A673 (cell line): Measurements from ENCODE around the gene WDR59.

Source experiments
- EZH2 ChIP-seq: fragments of 200-600 bp; sonication (generic); IDR thresholded peaks from 2 replicates; pipeline ENCODE4 v1.6.1; 2017; ENCODE audit warnings: borderline replicate concordance, low read depth, mild to moderate bottlenecking, mixed read lengths, antibody characterized with exemption, low read length; ENCODE audit not compliant: poor library complexity, severe bottlenecking
- TF ChIP-seq, protein P1 (sequence below): fragments of 300-800, 200-600 bp; sonication (generic); conservative IDR thresholded peaks from 2 replicates; pipeline ENCODE4 v1.5.1; 2017; ENCODE audit warnings: low read depth, mild to moderate bottlenecking, antibody characterized with exemption, low read length, moderate library complexity, mixed read lengths

- TF ChIP-seq, protein P1, sequence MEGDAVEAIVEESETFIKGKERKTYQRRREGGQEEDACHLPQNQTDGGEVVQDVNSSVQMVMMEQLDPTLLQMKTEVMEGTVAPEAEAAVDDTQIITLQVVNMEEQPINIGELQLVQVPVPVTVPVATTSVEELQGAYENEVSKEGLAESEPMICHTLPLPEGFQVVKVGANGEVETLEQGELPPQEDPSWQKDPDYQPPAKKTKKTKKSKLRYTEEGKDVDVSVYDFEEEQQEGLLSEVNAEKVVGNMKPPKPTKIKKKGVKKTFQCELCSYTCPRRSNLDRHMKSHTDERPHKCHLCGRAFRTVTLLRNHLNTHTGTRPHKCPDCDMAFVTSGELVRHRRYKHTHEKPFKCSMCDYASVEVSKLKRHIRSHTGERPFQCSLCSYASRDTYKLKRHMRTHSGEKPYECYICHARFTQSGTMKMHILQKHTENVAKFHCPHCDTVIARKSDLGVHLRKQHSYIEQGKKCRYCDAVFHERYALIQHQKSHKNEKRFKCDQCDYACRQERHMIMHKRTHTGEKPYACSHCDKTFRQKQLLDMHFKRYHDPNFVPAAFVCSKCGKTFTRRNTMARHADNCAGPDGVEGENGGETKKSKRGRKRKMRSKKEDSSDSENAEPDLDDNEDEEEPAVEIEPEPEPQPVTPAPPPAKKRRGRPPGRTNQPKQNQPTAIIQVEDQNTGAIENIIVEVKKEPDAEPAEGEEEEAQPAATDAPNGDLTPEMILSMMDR = no peak
- TF ChIP-seq EZH2 = no peak
Measured at GRCh38 chr16:74831467-74831866, 153.5 kb downstream of the WDR59 start.
